Upper lobe of right lung (tissue), 1 donor: ENCODE measurements around the gene PNO1. TPM values are rescaled to one million over a fixed set of nuclear protein-coding genes. Genes with fewer than 3 reads are reported as not detected.

ENCODE experiments used
- ATAC-seq: fragments of 200-7000 bp; cut with Tn5 transposase; one replicate; pipeline ENCODE4 v1.9.1; 2020; ENCODE audit warnings: mild to moderate bottlenecking, moderate library complexity
- DNase-seq: peaks from one replicate; pipeline ENCODE4 v3.0.0-alpha.2; 2020
- H3K27ac ChIP-seq: fragments of 200-600 bp; one replicate; pipeline ENCODE4 v1.8.0; 2022
- H3K27me3 ChIP-seq: fragments of 200-600 bp; one replicate; pipeline ENCODE4 v1.8.0; 2022; ENCODE audit warnings: mild to moderate bottlenecking
- H3K36me3 ChIP-seq: fragments of 200-600 bp; one replicate; pipeline ENCODE4 v1.8.0; 2022
- H3K4me1 ChIP-seq: fragments of 200-600 bp; one replicate; pipeline ENCODE4 v1.8.0; 2022
- H3K4me3 ChIP-seq: fragments of 200-600 bp; one replicate; pipeline ENCODE4 v1.8.0; 2022; ENCODE audit warnings: mild to moderate bottlenecking
- H3K9me3 ChIP-seq: fragments of 200-600 bp; one replicate; pipeline ENCODE4 v1.8.0; 2022
- CTCF ChIP-seq: fragments of 200-600 bp; IDR thresholded peaks from one replicate; pipeline ENCODE4 v1.8.0; 2022; ENCODE audit warnings: antibody characterized with exemption
- intact Hi-C: fragments of 100-400 bp; cut with DNase I; formaldehyde crosslinking; loops from one replicate; pipeline ENCODE4 v1.11.0; 2022
- total RNA-seq: library from RNA; stranded (reverse); fragmentation: NEBNext Ultra II Directional; extraction: Animal tissue kit (Norgen Biotek cat#: 25700); gene quantifications from one replicate; pipeline ENCODE4 v1.2.1, GENCODE V29; 2021
- donor health status: DM: no; HTN: yes; CAD: no; lungs with severe emphysema.

The PNO1 gene
- total RNA-seq, 1 donor from 2014 or later: 12.0 TPM

GRCh38 chr2:68190991-68191731 is 33.5 kb downstream of the PNO1 start:
- intact Hi-C loops: no loop called here
- Histone ChIP-seq H3K27me3 (no peaks in the 10 kb centered on the region), H3K36me3 (peaks cover 4% of the 10 kb centered on the region), H3K27ac (no peak overlapping the region), H3K9me3 (no peaks in the 10 kb centered on the region), H3K4me3 (no peak overlapping the region), H3K4me1 (peaks cover 42% of the 10 kb centered on the region)
- DNase-seq (no peak), ATAC-seq (peak; percentile 48)
- no peak for TF ChIP-seq CTCF

- Histone ChIP-seq H3K4me3 (no peak overlapping the region), H3K4me1 (peaks cover 51% of the 10 kb centered on the region), H3K27me3 (no peaks in the 10 kb centered on the region), H3K9me3 (no peaks in the 10 kb centered on the region), H3K27ac (no peak overlapping the region), H3K36me3 (no peaks in the 10 kb centered on the region)
- DNase-seq (no peak), ATAC-seq (no peak)
- intact Hi-C loops: no loop called here
- no peak for TF ChIP-seq CTCF
Measured at GRCh38 chr2:68193144-68193543, 35.5 kb downstream of the PNO1 start.

- H3K4me3 ChIP-seq: no peak overlapping the region
- H3K9me3 ChIP-seq: no peaks in the 10 kb centered on the region
- no peak for TF ChIP-seq CTCF
- no peak overlapping the region for H3K27ac ChIP-seq
- H3K4me1 ChIP-seq: peaks cover 47% of the 10 kb centered on the region
- no peaks in the 10 kb centered on the region for H3K27me3 ChIP-seq
- intact Hi-C loops: no loop called here
- no peaks in the 10 kb centered on the region for H3K36me3 ChIP-seq
- DNase-seq (no peak), ATAC-seq (no peak)
Measured at GRCh38 chr2:68193787-68194372, 36.2 kb downstream of the PNO1 start.

GRCh38 chr2:68195096-68195495 is 37.4 kb downstream of the PNO1 start:
- H3K9me3 ChIP-seq: no peaks in the 10 kb centered on the region
- H3K4me1 ChIP-seq: peaks cover 40% of the 10 kb centered on the region
- DNase-seq (no peak), ATAC-seq (no peak)
- H3K27ac ChIP-seq: no peak overlapping the region
- TF ChIP-seq CTCF: no peak
- H3K36me3 ChIP-seq: no peaks in the 10 kb centered on the region
- H3K4me3 ChIP-seq: no peak overlapping the region
- H3K27me3 ChIP-seq: no peaks in the 10 kb centered on the region
- intact Hi-C loops: no loop called here

GRCh38 chr2:68196120-68196716 is 38.5 kb downstream of the PNO1 start:
- ATAC-seq (peak; percentile 47), DNase-seq (no peak)
- H3K4me3 ChIP-seq: no peak overlapping the region
- H3K36me3 ChIP-seq: no peaks in the 10 kb centered on the region
- peak; percentile 80 for TF ChIP-seq CTCF
- H3K27ac ChIP-seq: no peak overlapping the region
- no peaks in the 10 kb centered on the region for H3K27me3 ChIP-seq
- intact Hi-C loops: no loop called here
- peaks cover 36% of the 10 kb centered on the region for H3K4me1 ChIP-seq
- H3K9me3 ChIP-seq: no peaks in the 10 kb centered on the region
